Choroid plexus epithelial cell (primary cell): Measurements from ENCODE around the gene FAM13A.

Source experiments
- DNase-seq: peaks from one replicate; pipeline ENCODE4 v3.0.0-alpha.2; 2010; ENCODE audit warnings: low read depth
- H3K4me3 ChIP-seq: 2 replicates; pipeline ENCODE4 v1.5.1; 2011; ENCODE audit warnings: low read depth, mild to moderate bottlenecking, control low read depth, low read length, moderate library complexity
- TF ChIP-seq, protein P1 (sequence below): conservative IDR thresholded peaks from 2 replicates; pipeline ENCODE4 v1.5.1; 2011; ENCODE audit warnings: low read depth, mild to moderate bottlenecking, control low read depth, inconsistent platforms, low read length, moderate library complexity

FAM13A gene

DNA sequence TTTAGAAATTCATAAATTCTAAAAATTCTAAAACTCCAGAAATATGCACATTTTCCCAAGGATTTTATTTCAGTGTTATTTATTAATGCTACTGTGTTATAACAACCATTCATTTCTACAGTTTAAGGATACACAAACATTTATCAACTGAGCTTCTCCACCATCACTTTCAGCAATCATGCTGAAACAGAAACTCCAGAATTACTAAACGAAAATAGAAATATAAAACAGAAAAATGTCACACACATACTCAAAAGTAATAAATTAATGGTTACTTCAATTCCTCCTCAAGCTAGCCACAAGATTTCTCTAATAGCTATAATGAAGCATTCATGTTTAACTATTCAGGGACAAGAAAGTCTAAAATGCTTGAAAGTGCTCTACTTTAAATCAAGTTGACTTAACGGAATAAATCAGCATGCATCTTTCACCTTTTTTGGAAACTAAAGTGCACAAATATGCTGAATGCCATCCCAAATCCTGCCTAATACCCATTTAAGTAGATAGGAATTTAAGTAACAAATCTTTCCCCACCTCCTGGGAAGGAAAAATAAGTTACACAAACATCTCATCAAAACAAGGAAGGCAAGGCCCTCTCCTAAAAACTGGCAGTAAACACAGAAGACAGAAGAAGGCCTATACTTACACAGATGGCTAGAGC, 563 bp downstream of the FAM13A start:
- no peak for DNase-seq
- peak overlapping the region; percentile 55 for H3K4me3 ChIP-seq
- TF ChIP-seq, protein P1, sequence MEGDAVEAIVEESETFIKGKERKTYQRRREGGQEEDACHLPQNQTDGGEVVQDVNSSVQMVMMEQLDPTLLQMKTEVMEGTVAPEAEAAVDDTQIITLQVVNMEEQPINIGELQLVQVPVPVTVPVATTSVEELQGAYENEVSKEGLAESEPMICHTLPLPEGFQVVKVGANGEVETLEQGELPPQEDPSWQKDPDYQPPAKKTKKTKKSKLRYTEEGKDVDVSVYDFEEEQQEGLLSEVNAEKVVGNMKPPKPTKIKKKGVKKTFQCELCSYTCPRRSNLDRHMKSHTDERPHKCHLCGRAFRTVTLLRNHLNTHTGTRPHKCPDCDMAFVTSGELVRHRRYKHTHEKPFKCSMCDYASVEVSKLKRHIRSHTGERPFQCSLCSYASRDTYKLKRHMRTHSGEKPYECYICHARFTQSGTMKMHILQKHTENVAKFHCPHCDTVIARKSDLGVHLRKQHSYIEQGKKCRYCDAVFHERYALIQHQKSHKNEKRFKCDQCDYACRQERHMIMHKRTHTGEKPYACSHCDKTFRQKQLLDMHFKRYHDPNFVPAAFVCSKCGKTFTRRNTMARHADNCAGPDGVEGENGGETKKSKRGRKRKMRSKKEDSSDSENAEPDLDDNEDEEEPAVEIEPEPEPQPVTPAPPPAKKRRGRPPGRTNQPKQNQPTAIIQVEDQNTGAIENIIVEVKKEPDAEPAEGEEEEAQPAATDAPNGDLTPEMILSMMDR: no peak

DNA sequence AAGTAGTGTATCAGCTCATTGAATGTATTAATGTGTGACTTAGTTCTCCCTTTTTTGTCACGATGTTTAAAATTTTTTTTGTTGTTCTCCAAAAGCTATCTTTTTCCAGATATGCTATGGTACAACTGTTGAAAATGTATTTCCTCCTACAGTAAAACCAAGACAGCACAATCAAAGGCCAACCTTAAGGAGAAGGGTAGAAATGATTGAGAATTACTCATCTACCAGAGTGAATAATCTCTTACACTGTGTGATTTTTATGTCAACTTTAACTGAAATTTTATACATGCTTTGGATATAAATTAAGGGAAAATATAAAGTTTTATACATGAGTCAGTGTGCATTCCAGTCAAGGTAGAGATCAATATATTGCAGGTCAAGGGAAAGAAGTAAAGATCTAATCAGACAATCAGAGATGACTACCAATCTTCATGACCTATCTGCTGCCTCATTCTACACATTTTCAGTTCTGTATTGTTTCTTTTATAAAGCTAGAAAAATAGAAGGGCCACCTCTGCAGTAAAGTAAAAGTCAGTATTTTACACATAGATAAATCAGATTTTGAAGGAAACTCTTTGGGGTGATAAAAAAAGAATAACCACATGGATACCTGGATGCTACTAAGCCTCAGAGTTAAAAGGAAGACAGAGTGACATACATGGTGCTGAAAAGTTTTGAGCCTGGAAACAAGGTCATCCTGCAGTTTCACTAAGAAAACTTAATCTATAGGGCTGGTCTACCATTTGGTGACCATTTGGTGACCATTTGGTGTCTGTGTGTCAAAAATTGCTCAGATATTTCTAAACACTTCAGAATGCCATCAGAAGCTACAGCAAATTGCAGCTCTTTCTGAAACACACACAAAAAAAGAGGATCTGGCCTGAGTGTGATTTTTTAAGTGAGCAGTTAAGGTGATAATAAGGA, 1.6 kb downstream of the FAM13A start:
- H3K4me3 ChIP-seq: peak overlapping the region; percentile 32
- DNase-seq: peak; percentile 10

DNA sequence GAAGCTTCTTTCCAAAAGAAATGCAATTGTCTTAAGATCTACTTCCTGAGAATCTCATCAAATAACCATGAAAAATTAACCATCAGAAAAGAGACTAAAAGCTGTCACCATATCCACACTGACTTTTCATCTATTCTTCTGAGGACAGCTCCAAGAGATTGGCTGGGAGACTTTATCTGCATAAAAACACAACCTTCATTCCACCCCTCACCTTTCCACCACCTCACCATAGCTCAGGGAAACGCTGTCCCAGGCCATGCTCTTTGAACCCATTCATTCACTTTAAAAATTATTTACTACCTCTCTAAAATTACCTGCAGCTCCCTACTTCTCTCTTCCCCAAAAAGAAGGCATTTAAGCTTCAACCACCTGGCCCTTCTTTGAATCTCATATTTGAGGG, 2.4 kb downstream of the FAM13A start:
- no peak overlapping the region for H3K4me3 ChIP-seq
- DNase-seq: no peak
- TF ChIP-seq, protein P1: no peak

More for the DNA sequence above, 1.6 kb downstream of the FAM13A start:
- TF ChIP-seq, protein P1: no peak

DNA sequence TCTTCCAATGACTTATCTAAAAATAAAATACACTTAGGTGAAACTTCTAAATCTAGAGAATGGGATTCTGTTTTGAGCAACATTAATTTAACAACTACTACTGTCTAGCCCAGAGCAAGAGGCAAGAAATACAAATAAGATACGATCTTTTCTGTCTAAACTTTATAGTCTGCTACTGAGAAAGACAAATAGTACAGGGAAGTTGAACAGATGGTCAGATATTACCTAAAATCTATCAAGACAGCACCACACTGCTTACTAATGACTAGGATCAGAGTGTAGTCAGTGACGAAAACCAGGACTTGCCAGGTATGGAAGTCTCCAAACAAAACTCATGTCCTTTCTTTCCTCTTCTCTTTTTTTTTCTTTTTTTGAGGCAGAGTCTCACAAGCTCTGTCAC, 7.1 kb downstream of the FAM13A start:
- no peak overlapping the region for H3K4me3 ChIP-seq
- no peak for DNase-seq
- TF ChIP-seq, protein P1: no peak

DNA sequence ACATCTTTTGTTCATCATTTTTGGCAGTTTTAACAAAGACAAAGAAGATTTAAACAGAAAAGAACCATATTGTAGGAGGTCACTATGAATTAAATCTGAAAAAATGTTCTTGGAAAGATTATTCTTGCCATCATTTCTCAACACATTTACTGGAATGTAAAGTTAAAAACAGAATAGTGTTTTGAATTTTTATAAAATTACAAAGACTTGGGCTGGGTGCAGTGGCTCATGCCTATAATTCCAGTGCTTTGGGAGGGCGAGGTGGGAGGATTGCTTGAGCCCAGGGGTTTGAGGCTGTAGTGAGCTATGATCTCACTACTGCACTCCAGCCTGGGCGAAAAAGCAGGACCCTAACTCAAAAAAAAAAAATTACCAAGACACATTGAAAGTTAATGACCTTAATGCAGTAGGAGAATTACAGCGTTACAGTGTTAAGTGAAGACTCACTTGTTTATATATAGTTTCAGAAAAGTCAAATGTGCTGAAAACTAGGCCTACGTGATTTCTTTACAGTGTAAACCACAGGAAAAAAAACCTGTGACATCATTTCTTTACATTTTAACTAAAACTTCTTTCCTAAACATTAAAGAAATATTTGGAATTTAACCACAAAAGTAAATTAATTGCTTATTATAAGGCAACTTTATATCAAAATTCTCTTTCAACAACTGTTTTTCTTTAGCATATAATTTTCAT, 7.9 kb downstream of the FAM13A start:
- TF ChIP-seq, protein P1: no peak
- no peak overlapping the region for H3K4me3 ChIP-seq
- no peak for DNase-seq

DNA sequence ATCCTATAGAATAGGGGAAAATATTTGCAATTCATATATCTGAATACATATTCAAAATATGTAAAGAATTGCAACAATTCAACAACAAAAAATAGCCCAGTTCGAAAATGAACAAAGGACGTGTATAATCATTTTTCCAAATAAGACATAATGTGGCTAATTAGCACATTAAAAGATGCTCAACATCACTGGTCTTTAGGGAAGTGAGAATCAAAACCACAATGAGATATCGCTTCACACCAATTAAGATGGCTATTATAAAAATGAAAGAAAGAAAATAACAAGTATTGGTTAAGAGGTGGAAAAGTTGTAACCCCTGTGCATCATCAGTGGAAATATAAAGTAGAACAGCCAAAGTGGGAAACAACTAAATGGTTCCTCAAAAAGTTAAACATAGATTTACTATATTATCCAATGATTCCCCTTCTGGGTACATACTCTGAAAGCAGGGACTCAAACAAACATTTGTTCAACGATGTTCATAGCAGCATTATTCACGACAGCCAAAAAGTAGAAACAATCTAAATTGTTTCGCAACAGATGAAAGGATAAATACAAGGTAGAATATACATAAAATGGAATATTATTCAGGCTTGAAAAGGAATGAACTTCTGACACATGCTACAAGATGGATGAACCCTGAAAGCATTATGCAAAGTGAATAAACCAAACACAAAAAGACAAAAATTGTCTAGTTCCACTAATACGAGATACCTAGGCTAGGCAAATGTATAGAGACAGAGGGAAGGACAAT, 12.7 kb downstream of the FAM13A start:
- no peak overlapping the region for H3K4me3 ChIP-seq
- DNase-seq: no peak
- TF ChIP-seq, protein P1: no peak
